CD4-positive, alpha-beta T cell treated with Interleukin-15 for 4 hours (primary cell): Measurements from ENCODE around the gene MICAL3.
A peak's percentile ranks its signal among the peaks of the same experiment; 100 is the strongest.
"Not testable (repeated sequence)": the region's sequence is repeated elsewhere in the genome, so short reads cannot be mapped to it uniquely, and the experiment has no call there.

Experiments
- DNase-seq: peaks from one replicate; pipeline ENCODE4 v3.0.0-alpha.2; 2020; ENCODE audit warnings: low spot score

Gene MICAL3

GRCh38 chr22:17998913-17999312 lies 25.4 kb downstream of the MICAL3 start:
- no peak for DNase-seq

DNA sequence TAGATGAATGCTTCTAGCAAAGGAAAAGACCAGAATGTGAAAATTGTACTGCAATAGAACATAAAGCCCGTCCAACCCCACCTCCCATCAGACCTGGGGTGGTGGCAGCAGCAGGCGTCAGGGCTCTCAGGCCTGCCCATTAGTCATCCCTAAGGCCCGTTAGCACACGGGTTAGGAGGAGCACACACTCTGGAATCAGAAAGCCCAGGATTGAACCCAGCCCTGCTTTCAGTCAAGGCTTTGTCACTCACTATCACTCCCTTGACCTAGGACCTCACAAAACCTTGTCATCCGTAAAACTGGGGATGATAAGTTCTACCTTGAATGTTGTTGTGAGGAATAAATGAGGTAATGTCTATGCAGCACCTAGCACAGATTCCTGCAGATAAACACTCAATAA lies 26.9 kb downstream of the MICAL3 start:
- DNase-seq = no peak

DNA sequence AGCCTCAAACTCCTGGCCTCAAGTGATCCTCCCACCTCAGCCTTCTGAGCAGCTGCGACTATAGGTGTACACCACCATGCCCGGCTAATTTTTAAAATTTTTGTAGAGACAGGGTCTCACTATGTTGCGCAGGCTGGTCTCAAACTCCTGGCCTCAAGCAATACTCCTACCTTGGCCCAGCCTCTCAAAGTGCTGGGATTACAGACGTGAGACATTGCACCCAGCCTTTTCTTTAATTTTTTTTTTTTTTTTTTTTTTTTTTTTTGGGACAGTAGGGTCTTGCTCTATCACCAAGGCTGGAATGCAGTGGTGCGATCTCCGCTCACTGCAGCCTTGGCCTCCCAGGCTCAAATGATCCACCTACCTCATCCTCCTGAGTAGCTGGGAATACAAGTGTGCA lies 29.1 kb downstream of the MICAL3 start:
- DNase-seq = not testable (repeated sequence)

- no peak for DNase-seq
Observed at GRCh38 chr22:17994424-17995108, 29.8 kb downstream of the MICAL3 start.

GRCh38 chr22:17992976-17993375 lies 31.4 kb downstream of the MICAL3 start:
- not testable (repeated sequence) for DNase-seq

DNA sequence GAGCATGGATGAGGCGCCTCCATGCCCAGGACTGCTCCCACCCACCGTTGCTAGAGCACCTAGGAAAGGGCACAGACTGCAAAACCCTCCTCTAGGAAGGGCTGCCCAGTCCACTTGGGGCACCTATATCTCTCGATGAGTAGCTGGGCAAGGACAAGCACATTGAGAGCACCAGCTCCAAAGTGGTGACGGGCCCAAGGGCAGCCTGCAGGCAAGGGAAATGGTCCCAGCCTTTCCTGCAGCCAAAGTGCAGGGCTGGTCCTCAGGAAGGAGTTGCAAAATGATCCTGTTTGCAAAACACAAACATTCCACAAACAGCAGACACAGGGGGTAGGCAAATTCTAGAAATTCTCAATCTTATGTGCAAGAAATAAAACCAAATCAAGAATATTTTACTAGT lies 32.4 kb downstream of the MICAL3 start:
- DNase-seq = not testable (repeated sequence)

DNA sequence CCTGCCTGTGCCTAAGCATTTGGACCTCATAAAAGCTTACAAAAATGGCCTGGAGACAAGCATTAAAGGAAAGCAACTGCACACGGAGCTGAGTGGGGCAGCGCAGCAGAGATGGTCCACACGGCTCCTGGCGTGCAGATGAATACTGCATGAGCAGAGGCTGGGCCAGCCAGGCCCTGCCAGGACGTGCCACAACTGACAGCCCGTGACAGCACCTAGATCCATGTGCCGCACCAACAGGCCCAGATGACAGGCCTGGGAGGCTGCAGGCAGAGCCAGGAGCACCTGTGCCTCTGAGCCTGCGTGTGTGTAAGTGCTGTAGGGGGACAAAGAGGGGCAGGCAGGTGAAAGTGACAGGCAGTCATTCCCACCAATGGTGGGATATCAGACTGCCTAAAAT lies 33.4 kb downstream of the MICAL3 start:
- no peak for DNase-seq

DNA sequence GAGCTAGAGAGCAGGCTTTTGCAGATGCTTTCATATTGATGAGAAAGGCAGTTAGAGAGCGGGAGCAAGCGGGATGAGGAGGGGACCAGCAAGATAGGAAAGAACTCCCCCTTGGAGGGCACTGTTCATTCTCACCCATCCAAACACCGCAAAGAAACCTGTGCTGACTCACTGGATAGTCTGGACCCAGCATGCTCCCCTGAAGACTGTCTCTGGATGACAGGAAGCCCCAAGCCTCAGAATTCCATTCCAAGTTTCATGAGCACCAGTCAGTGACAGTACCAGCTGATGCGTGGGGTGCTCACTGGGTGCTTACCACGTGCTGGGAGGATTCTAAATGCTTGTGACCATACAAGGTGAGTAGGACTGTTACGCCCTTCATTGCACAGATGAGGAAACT lies 34.2 kb downstream of the MICAL3 start:
- no peak for DNase-seq

DNA sequence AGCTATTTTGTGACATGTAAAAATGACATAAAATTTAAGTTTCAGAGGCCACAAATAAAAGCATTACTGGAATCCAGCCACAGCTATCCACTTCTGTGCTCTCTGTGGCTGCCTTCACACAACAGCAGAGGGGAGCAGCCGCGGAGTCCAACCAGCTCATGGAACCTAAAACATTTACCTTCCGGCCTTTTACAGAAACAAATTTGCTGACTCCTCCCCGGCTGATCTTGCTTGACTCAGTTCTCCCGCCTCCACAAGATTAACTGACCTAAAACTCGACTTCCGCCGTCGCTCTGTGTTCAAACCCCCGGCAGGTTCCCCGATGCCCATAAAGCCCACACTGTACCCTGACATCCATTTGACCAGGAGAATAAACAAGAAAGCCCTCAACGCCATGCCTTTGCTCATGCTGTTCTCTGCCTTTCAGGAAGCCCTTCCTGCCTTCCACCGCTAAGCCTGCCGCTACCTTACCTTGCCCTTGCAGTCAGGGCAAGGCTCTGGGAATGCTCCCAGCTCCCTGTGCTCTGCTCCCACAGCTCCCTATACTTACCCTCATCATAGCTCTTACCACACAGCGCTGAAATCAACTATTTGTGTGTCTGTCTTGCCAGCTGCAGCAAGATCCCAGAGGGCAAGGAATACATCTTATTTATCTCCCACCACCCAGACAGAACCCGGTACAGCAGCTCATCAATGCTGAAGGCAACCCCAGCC lies 35.4 kb downstream of the MICAL3 start:
- no peak for DNase-seq

GRCh38 chr22:17985606-17986005 lies 38.8 kb downstream of the MICAL3 start:
- DNase-seq = no peak

GRCh38 chr22:17985071-17985470 lies 39.3 kb downstream of the MICAL3 start:
- not testable (repeated sequence) for DNase-seq

DNA sequence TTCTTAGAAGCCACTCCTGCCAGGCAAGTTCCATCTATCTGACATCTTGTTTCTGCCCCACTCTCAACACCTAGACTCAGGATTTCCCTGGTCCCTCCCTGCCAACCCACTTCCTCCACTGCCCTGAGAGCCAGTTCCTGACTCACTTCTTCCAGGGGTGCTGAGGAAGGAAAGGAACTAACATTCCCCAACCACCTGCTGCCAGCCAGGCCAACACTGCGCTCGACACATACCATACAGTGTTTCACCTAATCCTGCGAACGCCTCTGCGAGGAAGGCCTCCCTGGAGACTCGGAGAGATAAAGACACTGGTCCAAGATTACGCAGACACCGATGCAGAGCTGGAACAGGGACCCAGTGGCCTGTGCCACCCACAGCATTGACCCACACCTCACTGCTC lies 40.2 kb downstream of the MICAL3 start:
- no peak for DNase-seq

DNA sequence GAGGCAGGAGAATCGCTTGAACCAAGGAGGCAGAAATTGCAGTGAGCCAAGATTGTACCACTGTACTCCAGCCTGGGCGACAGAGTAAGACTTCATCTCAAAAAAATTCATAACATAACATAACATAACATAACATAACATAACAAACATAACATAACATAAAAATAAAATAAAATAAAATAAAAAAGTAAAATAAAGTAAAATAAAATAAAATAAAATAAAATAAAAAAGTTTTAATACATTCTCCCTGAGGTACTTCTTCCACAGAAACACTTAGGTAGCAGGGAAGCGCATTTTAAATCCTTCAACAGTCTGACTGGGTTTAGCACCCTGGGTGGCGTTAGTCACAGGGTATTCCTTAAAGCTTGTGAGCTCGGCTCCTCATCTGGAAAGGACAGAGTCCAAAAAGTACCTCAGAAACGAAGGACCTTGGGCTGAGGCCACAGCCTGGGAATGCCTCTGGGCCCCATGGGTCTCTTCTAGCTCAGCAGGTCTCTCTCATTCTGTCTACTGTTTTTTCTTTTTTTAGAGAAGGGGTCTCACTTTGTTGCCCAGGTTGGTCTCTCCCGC lies 41.7 kb downstream of the MICAL3 start:
- DNase-seq = no peak

DNA sequence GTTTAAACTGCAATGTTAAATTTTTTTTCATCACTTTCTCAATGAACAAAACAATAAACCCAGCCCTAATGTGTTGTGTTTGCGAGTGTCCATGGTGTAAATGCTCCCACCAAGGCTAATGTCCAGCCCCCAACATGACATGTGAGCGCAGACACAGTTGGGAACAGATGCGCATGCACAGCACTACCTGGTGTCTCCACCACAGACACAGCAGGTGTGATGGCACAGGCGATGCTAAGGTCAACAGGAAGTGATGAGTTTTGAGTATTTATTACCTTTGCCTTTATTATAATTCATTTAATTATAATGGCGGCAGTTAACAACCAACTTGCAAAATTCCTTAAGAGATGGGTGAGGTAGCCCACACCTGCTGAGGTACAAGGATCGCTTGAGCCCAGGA lies 42.9 kb downstream of the MICAL3 start:
- DNase-seq = no peak

GRCh38 chr22:17980638-17981051 lies 43.7 kb downstream of the MICAL3 start:
- DNase-seq = peak; percentile 39

- no peak for DNase-seq
Observed at GRCh38 chr22:17980015-17980590, 44.3 kb downstream of the MICAL3 start.

GRCh38 chr22:17978027-17978426 lies 46.3 kb downstream of the MICAL3 start:
- DNase-seq = no peak

- DNase-seq = no peak
Observed at GRCh38 chr22:17977371-17977770, 47.0 kb downstream of the MICAL3 start.

- no peak for DNase-seq
Observed at GRCh38 chr22:17976121-17976520, 48.2 kb downstream of the MICAL3 start.

DNA sequence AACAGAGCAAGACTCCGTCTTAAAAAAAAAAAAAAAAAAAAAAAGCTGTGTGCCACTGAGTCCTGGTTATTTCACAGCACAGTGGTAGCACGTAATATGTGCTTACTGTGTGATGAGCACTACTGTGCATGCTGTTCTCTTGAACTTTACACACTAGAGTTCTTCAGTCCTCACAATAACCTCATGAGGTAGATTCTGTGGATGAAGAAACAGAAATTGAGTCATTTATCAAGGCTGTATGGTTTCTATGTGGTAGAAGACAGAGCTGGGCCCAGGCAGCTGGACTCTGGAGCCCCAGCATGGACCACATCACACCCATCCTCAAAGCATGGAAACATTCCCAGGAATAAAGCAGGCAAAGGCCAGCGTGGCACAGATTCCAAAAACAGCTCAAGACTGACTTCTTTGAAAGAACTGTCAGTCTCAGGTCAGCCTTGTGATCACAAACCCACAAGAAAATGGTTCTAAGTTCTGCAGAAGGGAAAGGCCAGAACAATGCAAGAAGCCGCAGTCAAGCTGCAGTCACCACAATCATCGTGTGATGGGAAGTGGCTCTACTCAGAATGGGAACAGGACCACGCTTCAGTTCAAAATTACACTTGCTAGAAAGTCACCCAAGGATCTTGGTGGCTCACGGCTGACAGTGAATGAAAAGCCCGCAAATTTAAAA lies 49.5 kb downstream of the MICAL3 start:
- no peak for DNase-seq

GRCh38 chr22:17974087-17974486 lies 50.3 kb downstream of the MICAL3 start:
- DNase-seq = no peak

GRCh38 chr22:17973217-17973616 lies 51.1 kb downstream of the MICAL3 start:
- DNase-seq = no peak
